CD4-positive, alpha-beta T cell treated with Interleukin-12 subunit alpha and Interleukin-12 subunit beta, for 1 hour (primary cell): ENCODE data around the gene RTN4RL2.

Experiments
- DNase-seq: peaks from one replicate; pipeline ENCODE4 v3.0.0-alpha.2; 2020

Gene RTN4RL2

GRCh38 chr11:57463671-57464538 is 3.6 kb downstream of the RTN4RL2 start:
- no peak for DNase-seq

GRCh38 chr11:57464539-57465181 is 4.3 kb downstream of the RTN4RL2 start:
- DNase-seq: no peak

GRCh38 chr11:57466680-57467079 is 6.4 kb downstream of the RTN4RL2 start:
- DNase-seq: no peak

GRCh38 chr11:57467508-57468157 is 7.3 kb downstream of the RTN4RL2 start:
- no peak for DNase-seq

GRCh38 chr11:57468276-57468675 is 7.9 kb downstream of the RTN4RL2 start:
- DNase-seq: no peak

- DNase-seq: no peak
These were observed 8.9 kb downstream of the RTN4RL2 start for GRCh38 chr11:57469268-57469667.

- no peak for DNase-seq
These were observed 11.2 kb downstream of the RTN4RL2 start for GRCh38 chr11:57471496-57471895.

GRCh38 chr11:57473285-57473841 is 13.0 kb downstream of the RTN4RL2 start:
- no peak for DNase-seq

GRCh38 chr11:57474017-57474802 is 13.9 kb downstream of the RTN4RL2 start:
- DNase-seq: peak; percentile 33

GRCh38 chr11:57474803-57475115 is 14.4 kb downstream of the RTN4RL2 start:
- no peak for DNase-seq

GRCh38 chr11:57475191-57475590 is 14.9 kb downstream of the RTN4RL2 start:
- DNase-seq: no peak

GRCh38 chr11:57475671-57476046 is 15.3 kb downstream of the RTN4RL2 start:
- DNase-seq: no peak

- peak; percentile 24 for DNase-seq
These were observed 15.9 kb downstream of the RTN4RL2 start for GRCh38 chr11:57476047-57476756.

GRCh38 chr11:57476757-57477506 is 16.6 kb downstream of the RTN4RL2 start:
- no peak for DNase-seq

GRCh38 chr11:57477507-57478189 is 17.3 kb downstream of the RTN4RL2 start:
- DNase-seq: no peak

GRCh38 chr11:57479021-57479663 is 18.8 kb downstream of the RTN4RL2 start:
- DNase-seq: no peak

GRCh38 chr11:57479911-57480310 is 19.6 kb downstream of the RTN4RL2 start:
- no peak for DNase-seq

GRCh38 chr11:57480409-57481137 is 20.2 kb downstream of the RTN4RL2 start:
- DNase-seq: peak; percentile 67

GRCh38 chr11:57481315-57481714 is 21.0 kb downstream of the RTN4RL2 start:
- DNase-seq: no peak
